H1 (cell line): ENCODE data around the gene FCHO1.

ENCODE experiments used
- ASH2L ChIP-seq: fragments of 200-600, 300-600 bp; sonication (generic); IDR thresholded peaks from one replicate; pipeline ENCODE4 v1.7.1; 2017; ENCODE audit warnings: low read length
- EZH2 ChIP-seq: fragments of 200-600 bp; sonication (generic); IDR thresholded peaks from 2 replicates; pipeline ENCODE4 v1.7.1; 2012; ENCODE audit warnings: low read depth, mild to moderate bottlenecking, moderate library complexity, low read length, inconsistent platforms; ENCODE audit not compliant: severe bottlenecking
- GTF2F1 ChIP-seq: IDR thresholded peaks from 2 replicates; pipeline ENCODE4 v1.6.1; 2012; ENCODE audit warnings: low read depth, low read length, improper control_type of control experiment, borderline replicate concordance
- PHF8 ChIP-seq: fragments of 200-600 bp; sonication (generic); conservative IDR thresholded peaks from 2 replicates; pipeline ENCODE4 v1.7.1; 2012; ENCODE audit warnings: low read depth, mild to moderate bottlenecking, inconsistent platforms, low read length, moderate library complexity
- POLR2A ChIP-seq, 2 experiments: IDR thresholded peaks; 1 replicate in 1 of 2; 2 replicates in 1 of 2; pipeline ENCODE4 v1.6.1; 2011; ENCODE audit warnings: low read depth in 2 of 2, low read length in 2 of 2, mild to moderate bottlenecking in 2 of 2; ENCODE audit errors: control extremely low read depth in 1 of 2
- POLR2AphosphoS5 ChIP-seq: IDR thresholded peaks from 2 replicates; pipeline ENCODE4 v1.6.1; 2011; ENCODE audit warnings: low read depth, low read length
- RNF2 ChIP-seq: fragments of 200-900, 300-1000 bp; sonication (generic); IDR thresholded peaks from 2 replicates; pipeline ENCODE4 v1.7.1; 2016; ENCODE audit warnings: borderline replicate concordance, low read depth, mild to moderate bottlenecking, antibody characterized with exemption, low read length; ENCODE audit not compliant: poor library complexity, severe bottlenecking; ENCODE audit errors: missing control alignments
- TAF1 ChIP-seq: IDR thresholded peaks from 2 replicates; pipeline ENCODE4 v1.6.1; 2011; ENCODE audit warnings: mild to moderate bottlenecking, low read depth, low read length
- TF ChIP-seq, protein P1 (sequence below), 3 experiments: IDR thresholded peaks; 1 replicate in 2 of 3; 2 replicates in 1 of 3; pipeline versions ENCODE4 v1.5.1 to v1.6.1; 2011; ENCODE audit warnings: low read length in 3 of 3, mild to moderate bottlenecking in 3 of 3, inconsistent platforms in 2 of 3, low read depth in 1 of 3, moderate library complexity in 1 of 3; ENCODE audit not compliant: insufficient read depth in 1 of 3; ENCODE audit errors: control extremely low read depth in 1 of 3
- TF ChIP-seq, protein P2 (sequence below): IDR thresholded peaks from 2 replicates; pipeline ENCODE4 v1.6.1; 2011; ENCODE audit warnings: low read length, improper control_type of control experiment

DNA sequence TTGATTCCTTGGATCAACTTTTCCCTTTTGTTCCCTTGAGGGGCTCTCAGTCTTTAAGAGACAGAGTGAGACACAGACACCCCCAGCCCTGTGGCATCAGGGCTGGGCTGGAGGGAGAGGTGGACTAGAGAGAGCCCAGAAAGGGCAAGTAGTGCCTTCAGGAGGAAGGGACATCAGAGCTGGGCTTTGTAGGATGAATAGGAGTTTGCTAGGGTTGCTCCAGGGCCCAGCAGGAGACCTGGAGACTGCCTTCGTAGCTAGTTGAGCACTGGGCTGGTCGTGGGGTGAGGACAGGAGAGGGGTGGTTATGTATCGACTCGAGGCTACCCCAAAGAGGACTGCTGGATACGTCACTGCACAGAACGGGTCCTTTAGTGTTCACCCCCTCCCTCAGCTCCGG is 26.6 kb upstream of the FCHO1 start:
- TF ChIP-seq, protein P1, sequence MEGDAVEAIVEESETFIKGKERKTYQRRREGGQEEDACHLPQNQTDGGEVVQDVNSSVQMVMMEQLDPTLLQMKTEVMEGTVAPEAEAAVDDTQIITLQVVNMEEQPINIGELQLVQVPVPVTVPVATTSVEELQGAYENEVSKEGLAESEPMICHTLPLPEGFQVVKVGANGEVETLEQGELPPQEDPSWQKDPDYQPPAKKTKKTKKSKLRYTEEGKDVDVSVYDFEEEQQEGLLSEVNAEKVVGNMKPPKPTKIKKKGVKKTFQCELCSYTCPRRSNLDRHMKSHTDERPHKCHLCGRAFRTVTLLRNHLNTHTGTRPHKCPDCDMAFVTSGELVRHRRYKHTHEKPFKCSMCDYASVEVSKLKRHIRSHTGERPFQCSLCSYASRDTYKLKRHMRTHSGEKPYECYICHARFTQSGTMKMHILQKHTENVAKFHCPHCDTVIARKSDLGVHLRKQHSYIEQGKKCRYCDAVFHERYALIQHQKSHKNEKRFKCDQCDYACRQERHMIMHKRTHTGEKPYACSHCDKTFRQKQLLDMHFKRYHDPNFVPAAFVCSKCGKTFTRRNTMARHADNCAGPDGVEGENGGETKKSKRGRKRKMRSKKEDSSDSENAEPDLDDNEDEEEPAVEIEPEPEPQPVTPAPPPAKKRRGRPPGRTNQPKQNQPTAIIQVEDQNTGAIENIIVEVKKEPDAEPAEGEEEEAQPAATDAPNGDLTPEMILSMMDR (IDR thresholded peaks at IDR 0.05; ENCODE audit: control extremely low read depth in 1 of 3, insufficient read depth in 1 of 3, low read depth in 1 of 3, low read length in 3 of 3) = no peak
- no peak for TF ChIP-seq RNF2
- no peak for TF ChIP-seq GTF2F1
- TF ChIP-seq ASH2L = no peak
- TF ChIP-seq TAF1 = no peak
- TF ChIP-seq, protein P2, sequence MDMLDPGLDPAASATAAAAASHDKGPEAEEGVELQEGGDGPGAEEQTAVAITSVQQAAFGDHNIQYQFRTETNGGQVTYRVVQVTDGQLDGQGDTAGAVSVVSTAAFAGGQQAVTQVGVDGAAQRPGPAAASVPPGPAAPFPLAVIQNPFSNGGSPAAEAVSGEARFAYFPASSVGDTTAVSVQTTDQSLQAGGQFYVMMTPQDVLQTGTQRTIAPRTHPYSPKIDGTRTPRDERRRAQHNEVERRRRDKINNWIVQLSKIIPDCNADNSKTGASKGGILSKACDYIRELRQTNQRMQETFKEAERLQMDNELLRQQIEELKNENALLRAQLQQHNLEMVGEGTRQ = no peak
- TF ChIP-seq PHF8 = no peak
- no peak for TF ChIP-seq POLR2AphosphoS5
- TF ChIP-seq POLR2A (IDR thresholded peaks at IDR 0.05; ENCODE audit: control extremely low read depth in 1 of 2, low read depth in 2 of 2, low read length in 2 of 2) = no peak
- TF ChIP-seq EZH2 = no peak
